GM19099 (cell line): ENCODE results near the gene SCN3A.

Experiments used
- POLR2A ChIP-seq: IDR thresholded peaks from 3 replicates; pipeline ENCODE4 v1.6.1; 2011; ENCODE audit warnings: low read depth; ENCODE audit not compliant: insufficient read length; ENCODE audit errors: extremely low read depth

The SCN3A gene

GRCh38 chr2:165083326-165083725 lies 120.5 kb downstream of the SCN3A start:
- no peak for TF ChIP-seq POLR2A

- TF ChIP-seq POLR2A, result no peak
These were observed 121.4 kb downstream of the SCN3A start for GRCh38 chr2:165082479-165082878.

GRCh38 chr2:165081276-165081675 lies 122.6 kb downstream of the SCN3A start:
- TF ChIP-seq POLR2A, result no peak

GRCh38 chr2:165079432-165079831 lies 124.4 kb downstream of the SCN3A start:
- no peak for TF ChIP-seq POLR2A

GRCh38 chr2:165078913-165079312 lies 124.9 kb downstream of the SCN3A start:
- no peak for TF ChIP-seq POLR2A

GRCh38 chr2:165074884-165075283 lies 129.0 kb downstream of the SCN3A start:
- no peak for TF ChIP-seq POLR2A

GRCh38 chr2:165074323-165074722 lies 129.5 kb downstream of the SCN3A start:
- TF ChIP-seq POLR2A, result no peak

GRCh38 chr2:165070076-165070475 lies 133.8 kb downstream of the SCN3A start:
- TF ChIP-seq POLR2A, result no peak

GRCh38 chr2:165069151-165069550 lies 134.7 kb downstream of the SCN3A start:
- no peak for TF ChIP-seq POLR2A

- no peak for TF ChIP-seq POLR2A
These were observed 135.4 kb downstream of the SCN3A start for GRCh38 chr2:165068487-165068757.

GRCh38 chr2:165067643-165068486 lies 136.0 kb downstream of the SCN3A start:
- no peak for TF ChIP-seq POLR2A

GRCh38 chr2:165064743-165065142 lies 139.1 kb downstream of the SCN3A start:
- TF ChIP-seq POLR2A, result no peak

GRCh38 chr2:165060411-165060810 lies 143.4 kb downstream of the SCN3A start:
- TF ChIP-seq POLR2A, result no peak

GRCh38 chr2:165058476-165059265 lies 145.2 kb downstream of the SCN3A start:
- TF ChIP-seq POLR2A, result no peak

GRCh38 chr2:165057931-165058330 lies 145.9 kb downstream of the SCN3A start:
- TF ChIP-seq POLR2A, result no peak

- no peak for TF ChIP-seq POLR2A
These were observed 146.5 kb downstream of the SCN3A start for GRCh38 chr2:165057308-165057707.

- TF ChIP-seq POLR2A, result no peak
These were observed 147.3 kb downstream of the SCN3A start for GRCh38 chr2:165056564-165056963.
